ENCODE data around the gene DPF1. TPM values are rescaled to one million over a fixed set of nuclear protein-coding genes. Genes with fewer than 3 reads are reported as not detected.

DPF1 gene
- polyA plus RNA-seq, 1 donor (not counting 4 experiments of a cell fraction or from before 2014, with no cell fraction given) = 1.5 TPM

DNA sequence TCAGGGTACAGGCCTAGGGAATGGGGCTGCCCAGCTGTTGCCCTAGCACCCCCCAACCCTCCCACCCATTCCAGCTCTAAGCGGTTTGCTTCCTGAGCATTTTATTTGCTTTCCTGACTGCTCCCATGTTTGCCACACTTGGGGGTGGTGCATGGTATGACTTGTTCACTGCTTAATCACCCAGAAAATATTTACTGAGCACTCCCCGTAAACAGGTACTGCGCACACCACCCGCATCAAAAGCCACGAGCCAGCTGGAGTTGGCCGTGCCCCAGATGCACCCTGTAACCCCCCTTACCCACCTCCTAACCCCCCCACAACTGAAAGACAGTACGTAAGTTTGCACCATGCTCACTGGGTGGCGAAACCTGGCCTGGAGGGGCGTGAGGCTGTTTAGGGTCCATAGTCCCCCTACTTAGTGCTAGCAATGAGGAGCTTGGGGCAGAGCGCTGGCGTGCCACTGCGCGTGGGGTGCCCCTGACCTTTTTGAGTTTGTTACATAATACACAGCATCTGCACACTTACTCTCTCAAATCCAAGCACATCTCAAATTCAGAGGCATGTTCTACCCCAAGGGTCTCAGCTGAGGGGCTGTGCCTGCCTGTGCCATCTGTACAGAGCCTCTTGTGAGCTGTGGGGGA, 29.8 kb downstream of the DPF1 start:
- no peak for TF ChIP-seq EZH2 (IDR thresholded peaks at IDR 0.05; ENCODE audit: low read length)
- TF ChIP-seq, protein P1, sequence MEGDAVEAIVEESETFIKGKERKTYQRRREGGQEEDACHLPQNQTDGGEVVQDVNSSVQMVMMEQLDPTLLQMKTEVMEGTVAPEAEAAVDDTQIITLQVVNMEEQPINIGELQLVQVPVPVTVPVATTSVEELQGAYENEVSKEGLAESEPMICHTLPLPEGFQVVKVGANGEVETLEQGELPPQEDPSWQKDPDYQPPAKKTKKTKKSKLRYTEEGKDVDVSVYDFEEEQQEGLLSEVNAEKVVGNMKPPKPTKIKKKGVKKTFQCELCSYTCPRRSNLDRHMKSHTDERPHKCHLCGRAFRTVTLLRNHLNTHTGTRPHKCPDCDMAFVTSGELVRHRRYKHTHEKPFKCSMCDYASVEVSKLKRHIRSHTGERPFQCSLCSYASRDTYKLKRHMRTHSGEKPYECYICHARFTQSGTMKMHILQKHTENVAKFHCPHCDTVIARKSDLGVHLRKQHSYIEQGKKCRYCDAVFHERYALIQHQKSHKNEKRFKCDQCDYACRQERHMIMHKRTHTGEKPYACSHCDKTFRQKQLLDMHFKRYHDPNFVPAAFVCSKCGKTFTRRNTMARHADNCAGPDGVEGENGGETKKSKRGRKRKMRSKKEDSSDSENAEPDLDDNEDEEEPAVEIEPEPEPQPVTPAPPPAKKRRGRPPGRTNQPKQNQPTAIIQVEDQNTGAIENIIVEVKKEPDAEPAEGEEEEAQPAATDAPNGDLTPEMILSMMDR (optimal IDR thresholded peaks at IDR 0.05 in 1 of 3, IDR thresholded peaks at IDR 0.05 in 1 of 3, conservative IDR thresholded peaks at IDR 0.05 in 1 of 3; ENCODE audit: extremely low read depth in 1 of 3, insufficient read depth in 2 of 3, low read length in 3 of 3) = no peak
- dilution Hi-C loops (cut with MboI; ENCODE audit: extremely low pct_ligation_motif_present, low sequenced_read_pairs) = no loop called here
- no peak overlapping the region for H2AFZ ChIP-seq (ENCODE audit: control insufficient read depth, low read length)
- peaks cover 18 to 36% of the 10 kb centered on the region in 2 experiments for H3K36me3 ChIP-seq (ENCODE audit: control insufficient read depth in 2 of 2, extremely low read depth in 1 of 2, insufficient read depth in 2 of 2, low read length in 2 of 2)
- H3K27me3 ChIP-seq (ENCODE audit: control insufficient read depth, extremely low read depth, insufficient read depth, low read length) = no peaks in the 10 kb centered on the region
- no peak overlapping the region for H3K4me2 ChIP-seq (ENCODE audit: control insufficient read depth, extremely low read depth, insufficient read depth, low read depth, low read length)
- H3K27ac ChIP-seq (ENCODE audit: control insufficient read depth, insufficient read depth, low read length) = peak overlapping the region; percentile 43
- peaks cover 12% of the 10 kb centered on the region for H3K4me1 ChIP-seq (ENCODE audit: control insufficient read depth, extremely low read depth, insufficient read depth, low read length)
- no peaks in the 10 kb centered on the region for H3K79me2 ChIP-seq (ENCODE audit: control insufficient read depth, insufficient read depth, low read length)
- H3K4me3 ChIP-seq (ENCODE audit: control insufficient read depth in 2 of 3, extremely low read depth in 1 of 3, insufficient read depth in 2 of 3, low read depth in 1 of 3, low read length in 3 of 3) = no peak overlapping the region
- no peaks in the 10 kb centered on the region for H3K9me3 ChIP-seq (ENCODE audit: control insufficient read depth, low read depth, low read length)
- FAIRE-seq (no peak), DNase-seq (ENCODE audit: low read depth, low spot score) (no peak)
- no peaks in the 10 kb centered on the region for H3K9me1 ChIP-seq (ENCODE audit: control insufficient read depth, extremely low read depth, insufficient read depth, low read length)
- H3K9ac ChIP-seq (ENCODE audit: control insufficient read depth, extremely low read depth, insufficient read depth, low read length) = peak overlapping the region; percentile 5
- no peaks in the 10 kb centered on the region for H4K20me1 ChIP-seq (ENCODE audit: control insufficient read depth, extremely low read depth, insufficient read depth, low read length)

DNA sequence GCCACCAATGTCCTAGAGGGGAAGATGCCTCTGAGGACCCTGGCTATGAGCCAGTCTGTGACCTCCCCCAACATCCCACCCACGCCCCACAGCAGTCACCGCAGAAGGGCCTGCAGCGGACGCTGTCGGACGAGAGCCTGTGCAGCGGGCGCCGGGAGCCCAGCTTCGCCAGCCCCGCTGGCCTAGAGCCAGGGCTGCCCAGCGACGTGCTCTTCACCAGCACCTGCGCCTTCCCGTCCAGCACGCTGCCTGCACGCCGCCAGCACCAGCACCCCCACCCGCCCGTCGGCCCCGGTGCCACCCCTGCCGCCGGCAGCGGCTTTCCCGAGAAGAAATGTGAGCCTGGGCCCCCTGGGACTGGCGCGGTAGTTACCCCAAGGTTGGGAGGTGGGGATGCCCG, 30.6 kb downstream of the DPF1 start:
- FAIRE-seq (no peak), DNase-seq (ENCODE audit: low read depth, low spot score) (no peak)
- H3K9me3 ChIP-seq (ENCODE audit: control insufficient read depth, low read depth, low read length) = no peaks in the 10 kb centered on the region
- H4K20me1 ChIP-seq (ENCODE audit: control insufficient read depth, extremely low read depth, insufficient read depth, low read length) = no peaks in the 10 kb centered on the region
- dilution Hi-C loops (cut with MboI; ENCODE audit: extremely low pct_ligation_motif_present, low sequenced_read_pairs) = no loop called here
- no peaks in the 10 kb centered on the region for H3K79me2 ChIP-seq (ENCODE audit: control insufficient read depth, insufficient read depth, low read length)
- H3K4me2 ChIP-seq (ENCODE audit: control insufficient read depth, extremely low read depth, insufficient read depth, low read depth, low read length) = no peak overlapping the region
- H3K27ac ChIP-seq (ENCODE audit: control insufficient read depth, insufficient read depth, low read length) = peak overlapping the region; percentile 43
- H3K27me3 ChIP-seq (ENCODE audit: control insufficient read depth, extremely low read depth, insufficient read depth, low read length) = no peaks in the 10 kb centered on the region
- TF ChIP-seq, protein P1 (optimal IDR thresholded peaks at IDR 0.05 in 1 of 3, IDR thresholded peaks at IDR 0.05 in 1 of 3, conservative IDR thresholded peaks at IDR 0.05 in 1 of 3; ENCODE audit: extremely low read depth in 1 of 3, insufficient read depth in 2 of 3, low read length in 3 of 3) = no peak
- TF ChIP-seq EZH2 (IDR thresholded peaks at IDR 0.05; ENCODE audit: low read length) = no peak
- no peak overlapping the region for H3K9ac ChIP-seq (ENCODE audit: control insufficient read depth, extremely low read depth, insufficient read depth, low read length)
- H3K4me3 ChIP-seq (ENCODE audit: control insufficient read depth in 2 of 3, extremely low read depth in 1 of 3, insufficient read depth in 2 of 3, low read depth in 1 of 3, low read length in 3 of 3) = no peak overlapping the region
- H3K4me1 ChIP-seq (ENCODE audit: control insufficient read depth, extremely low read depth, insufficient read depth, low read length) = peaks cover 12% of the 10 kb centered on the region
- peaks cover 19 to 36% of the 10 kb centered on the region in 2 experiments for H3K36me3 ChIP-seq (ENCODE audit: control insufficient read depth in 2 of 2, extremely low read depth in 1 of 2, insufficient read depth in 2 of 2, low read length in 2 of 2)
- H2AFZ ChIP-seq (ENCODE audit: control insufficient read depth, low read length) = no peak overlapping the region
- no peaks in the 10 kb centered on the region for H3K9me1 ChIP-seq (ENCODE audit: control insufficient read depth, extremely low read depth, insufficient read depth, low read length)
